Central memory CD8-positive, alpha-beta T cell (primary cell): ENCODE results near the gene ASB6.

Source experiments
- ATAC-seq: fragments of 150-1000 bp; cut with Tn5 transposase; replicated peaks from 2 replicates; pipeline ENCODE4 v1.10.0; 2022; ENCODE audit warnings: mild to moderate bottlenecking, moderate FRiP score, moderate number of reproducible peaks; ENCODE audit not compliant: poor library complexity, severe bottlenecking; ENCODE audit errors: extremely low read depth
- DNase-seq, 2 donors: peaks; one replicate each; pipeline ENCODE4 v3.0.0; 2021; ENCODE audit warnings: low spot score in 2 of 2
- H3K27ac Mint-ChIP-seq: one replicate; pipeline ENCODE4 v1.8.0; 2022; ENCODE audit warnings: low read depth, mild to moderate bottlenecking, moderate library complexity, mixed read lengths
- H3K27me3 Mint-ChIP-seq: one replicate; pipeline ENCODE4 v1.8.0; 2022; ENCODE audit warnings: mixed read lengths
- H3K36me3 Mint-ChIP-seq: one replicate; pipeline ENCODE4 v1.8.0; 2022; ENCODE audit warnings: mild to moderate bottlenecking, moderate library complexity, mixed read lengths; ENCODE audit not compliant: insufficient read depth
- H3K4me1 Mint-ChIP-seq: one replicate; pipeline ENCODE4 v1.8.0; 2022; ENCODE audit warnings: mixed read lengths
- H3K4me3 Mint-ChIP-seq: one replicate; pipeline ENCODE4 v1.8.0; 2022; ENCODE audit warnings: mild to moderate bottlenecking, moderate library complexity, mixed read lengths
- H3K9me3 Mint-ChIP-seq: one replicate; pipeline ENCODE4 v1.8.0; 2022; ENCODE audit warnings: mixed read lengths

Gene ASB6, protein sequence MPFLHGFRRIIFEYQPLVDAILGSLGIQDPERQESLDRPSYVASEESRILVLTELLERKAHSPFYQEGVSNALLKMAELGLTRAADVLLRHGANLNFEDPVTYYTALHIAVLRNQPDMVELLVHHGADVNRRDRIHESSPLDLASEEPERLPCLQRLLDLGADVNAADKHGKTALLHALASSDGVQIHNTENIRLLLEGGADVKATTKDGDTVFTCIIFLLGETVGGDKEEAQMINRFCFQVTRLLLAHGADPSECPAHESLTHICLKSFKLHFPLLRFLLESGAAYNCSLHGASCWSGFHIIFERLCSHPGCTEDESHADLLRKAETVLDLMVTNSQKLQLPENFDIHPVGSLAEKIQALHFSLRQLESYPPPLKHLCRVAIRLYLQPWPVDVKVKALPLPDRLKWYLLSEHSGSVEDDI

DNA sequence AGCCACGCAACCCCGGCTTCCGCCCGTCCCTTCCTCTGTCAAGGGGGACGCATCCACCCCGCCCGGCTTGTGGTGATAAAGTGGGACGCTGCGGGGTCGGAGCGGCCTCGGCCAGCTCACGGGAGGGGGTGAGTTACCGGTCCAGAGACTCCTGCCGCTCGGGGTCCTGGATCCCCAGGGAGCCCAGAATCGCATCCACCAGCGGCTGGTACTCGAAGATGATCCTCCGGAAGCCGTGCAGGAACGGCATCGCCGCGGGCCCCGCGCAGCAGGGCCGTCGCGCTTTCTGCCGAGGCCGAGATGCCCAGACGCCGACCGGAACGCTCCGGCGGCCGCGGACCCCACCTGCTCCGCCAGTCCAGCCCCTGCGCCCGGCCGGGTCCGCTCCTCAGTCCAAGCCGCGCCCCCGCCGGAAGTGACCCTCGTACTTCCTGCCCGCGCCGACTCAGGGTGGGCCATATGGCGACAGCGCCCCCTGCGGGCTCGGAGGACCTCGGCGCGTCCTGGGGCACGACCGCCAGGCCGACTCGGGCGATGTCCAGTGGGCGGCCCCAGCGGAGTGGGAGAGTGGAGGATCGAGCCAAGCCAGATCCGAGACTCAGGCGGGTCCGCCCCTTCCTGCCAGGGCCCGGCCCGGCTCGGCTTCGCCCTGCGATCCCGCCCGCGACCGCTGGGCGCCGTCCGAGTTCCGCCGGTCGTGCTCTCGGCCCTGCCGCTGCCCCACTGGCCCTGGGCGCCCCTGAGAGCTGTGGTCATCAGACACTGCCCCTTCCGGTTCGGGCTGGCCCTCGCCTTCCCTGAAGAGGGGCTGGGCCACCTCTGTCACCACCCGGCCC lies at the start of gene ASB6:
Gene ASB6 (minus strand): TSS at position 402 of the 836 bp plus-strand sequence. CDS start 152 bp downstream, at position 250.
- Mint-ChIP-seq H3K4me3 (peak within 1 kb of the TSS; percentile 84), H3K4me1 (peaks cover 18% of the 10 kb centered on the region), H3K27ac (peak within 1 kb of the TSS; percentile 89), H3K36me3 (peaks cover 16% of the 10 kb centered on the region), H3K27me3 (no peaks in the 10 kb centered on the region), H3K9me3 (no peaks in the 10 kb centered on the region)
- peak; percentile 88 for ATAC-seq
- peak; percentile 85 to 95 for DNase-seq

DNA sequence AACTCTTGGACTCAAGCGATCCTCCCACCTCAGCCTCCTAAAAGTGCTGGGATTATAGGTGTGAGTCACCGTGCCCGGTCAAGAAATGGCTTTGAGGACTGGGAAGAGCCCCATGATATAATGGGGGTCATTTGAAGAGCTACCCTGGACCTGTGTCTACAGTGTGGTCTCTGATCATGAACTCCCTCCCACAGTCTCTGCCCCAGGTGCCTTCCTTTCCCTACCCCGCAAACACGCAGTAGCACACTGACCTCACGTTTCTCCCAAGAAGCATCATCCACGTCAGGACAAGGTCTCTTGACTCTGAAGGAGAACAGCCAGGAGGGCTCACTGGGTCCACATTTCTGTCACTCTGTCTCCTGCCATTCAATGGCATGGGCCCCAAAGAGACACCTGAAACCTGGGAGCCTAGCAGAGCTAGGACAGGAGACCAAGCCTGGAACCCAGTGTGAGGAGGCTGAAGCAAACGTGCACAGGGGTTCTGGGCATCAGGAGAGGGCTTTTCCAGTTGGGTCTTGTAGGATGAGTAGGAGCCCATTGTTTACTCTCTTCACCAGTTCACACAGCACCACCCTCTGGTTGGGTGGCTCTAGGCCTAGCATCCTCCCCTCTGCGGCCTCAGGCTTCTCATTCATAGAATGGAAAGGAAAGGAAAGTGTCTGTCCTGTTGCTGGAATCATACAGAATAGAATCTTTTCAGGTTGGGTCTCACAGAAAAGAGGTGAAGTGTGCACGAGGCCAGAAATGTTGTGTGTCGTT lies 46.5 kb upstream of the ASB6 start:
- no peak overlapping the region for H3K4me3 Mint-ChIP-seq
- no peaks in the 10 kb centered on the region for H3K4me1 Mint-ChIP-seq
- H3K36me3 Mint-ChIP-seq: peaks cover 4% of the 10 kb centered on the region
- no peak overlapping the region for H3K27ac Mint-ChIP-seq
- no peaks in the 10 kb centered on the region for H3K9me3 Mint-ChIP-seq
- H3K27me3 Mint-ChIP-seq: no peaks in the 10 kb centered on the region
- ATAC-seq (no peak), DNase-seq (no peak)

DNA sequence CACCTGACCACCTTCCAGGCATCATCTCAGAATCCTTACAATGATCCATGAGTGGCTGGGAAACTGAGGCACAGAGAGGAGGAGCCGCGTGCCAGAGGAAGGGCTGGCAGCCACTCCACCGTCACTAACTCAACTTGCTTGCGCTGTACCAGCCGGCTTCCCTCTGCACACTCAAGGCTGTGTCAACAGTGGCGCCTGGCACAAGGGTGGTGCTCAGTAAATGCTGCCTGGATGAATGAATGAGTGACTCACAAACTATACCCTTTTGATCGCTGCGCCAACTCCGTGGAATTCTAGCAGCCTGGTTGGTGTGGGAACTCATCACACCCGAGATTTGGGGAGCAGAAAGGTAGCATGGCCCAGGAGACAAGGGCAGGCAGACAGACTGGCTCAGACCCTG lies 45.4 kb upstream of the ASB6 start:
- H3K36me3 Mint-ChIP-seq: peaks cover 4% of the 10 kb centered on the region
- ATAC-seq: no peak
- DNase-seq: no peak
- H3K4me1 Mint-ChIP-seq: no peaks in the 10 kb centered on the region
- H3K27me3 Mint-ChIP-seq: peaks cover 11% of the 10 kb centered on the region
- no peak overlapping the region for H3K4me3 Mint-ChIP-seq
- H3K9me3 Mint-ChIP-seq: no peaks in the 10 kb centered on the region
- H3K27ac Mint-ChIP-seq: no peak overlapping the region

DNA sequence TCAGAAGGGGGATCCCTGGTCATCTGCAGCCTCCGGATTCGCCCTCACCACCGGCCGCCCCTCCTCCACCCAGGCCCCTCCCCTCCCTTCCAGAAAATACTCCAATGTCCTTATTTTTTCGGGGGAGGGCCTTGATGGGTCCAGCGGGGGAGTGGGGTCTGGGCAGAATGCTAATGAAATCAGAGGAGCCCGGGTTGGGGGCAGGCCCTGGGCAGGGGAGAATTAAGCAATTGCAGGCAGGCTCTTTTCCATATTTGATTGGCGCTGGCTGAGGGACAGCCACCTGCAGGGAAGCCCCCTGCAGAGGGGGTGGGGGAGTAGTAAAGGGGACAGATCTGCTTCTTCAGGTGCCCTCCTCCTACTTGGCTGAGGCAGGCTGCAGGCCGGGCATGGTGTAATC lies 44.8 kb upstream of the ASB6 start:
- Mint-ChIP-seq H3K27me3 (peaks cover 16% of the 10 kb centered on the region), H3K4me1 (no peaks in the 10 kb centered on the region), H3K36me3 (peaks cover 4% of the 10 kb centered on the region), H3K27ac (no peak overlapping the region), H3K9me3 (no peaks in the 10 kb centered on the region), H3K4me3 (no peak overlapping the region)
- no peak for DNase-seq
- no peak for ATAC-seq

DNA sequence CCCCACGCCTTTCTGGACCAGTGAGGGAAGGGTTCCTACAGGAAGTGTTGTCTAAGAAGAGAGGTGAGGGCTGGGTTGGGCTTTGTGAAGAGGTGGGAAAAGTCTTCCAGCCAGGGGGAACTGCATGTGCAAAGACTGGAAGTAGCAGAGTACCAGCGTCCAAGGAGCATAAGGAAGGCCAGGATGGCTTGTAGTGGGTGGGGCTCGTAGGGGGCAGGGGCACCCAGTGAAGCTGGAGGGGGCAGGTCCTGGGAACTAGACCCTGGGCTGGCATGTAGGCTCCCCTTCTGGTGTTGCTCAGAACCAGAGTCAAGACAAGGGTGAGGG lies 43.9 kb upstream of the ASB6 start:
- peaks cover 4% of the 10 kb centered on the region for H3K36me3 Mint-ChIP-seq
- no peak overlapping the region for H3K27ac Mint-ChIP-seq
- H3K4me1 Mint-ChIP-seq: no peaks in the 10 kb centered on the region
- no peak for ATAC-seq
- DNase-seq: no peak
- no peaks in the 10 kb centered on the region for H3K9me3 Mint-ChIP-seq
- peaks cover 18% of the 10 kb centered on the region for H3K27me3 Mint-ChIP-seq
- H3K4me3 Mint-ChIP-seq: no peak overlapping the region

DNA sequence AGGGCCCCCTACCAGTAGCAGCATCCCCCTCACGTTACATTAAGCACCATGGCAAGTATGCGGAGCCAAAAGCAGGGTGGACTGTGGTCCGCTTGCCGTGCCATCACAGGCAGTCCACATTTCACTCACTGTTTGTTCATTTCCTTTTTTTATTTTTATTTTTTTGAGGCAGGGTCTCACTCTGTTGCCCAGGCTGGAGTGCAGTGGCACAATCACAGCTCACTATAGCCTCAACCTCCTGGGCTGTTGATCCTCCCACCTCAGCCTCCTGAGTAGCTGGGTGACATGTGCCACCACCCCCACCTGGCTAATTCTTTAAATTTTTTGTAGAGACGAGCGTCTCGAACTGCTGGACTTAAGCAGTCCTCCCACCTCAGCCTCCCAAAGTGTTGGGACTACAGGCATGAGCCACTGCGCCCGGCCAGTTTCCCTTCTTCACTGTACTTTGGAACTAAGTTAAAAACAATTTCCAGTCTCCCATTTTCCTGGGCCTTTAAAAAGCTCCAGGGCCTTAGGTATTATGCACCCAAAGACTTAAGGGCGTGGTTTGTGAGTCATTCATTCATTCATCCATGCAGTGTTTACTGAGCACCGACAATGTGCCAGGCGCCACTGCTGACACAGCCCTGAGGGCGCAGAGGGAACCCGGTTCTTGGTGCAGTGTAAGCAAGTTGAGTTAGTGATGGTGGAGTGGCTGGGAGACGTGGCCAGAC lies 43.4 kb upstream of the ASB6 start:
- no peak for ATAC-seq
- Mint-ChIP-seq H3K27me3 (peaks cover 24% of the 10 kb centered on the region), H3K9me3 (no peaks in the 10 kb centered on the region), H3K4me1 (no peaks in the 10 kb centered on the region), H3K4me3 (no peak overlapping the region), H3K36me3 (peaks cover 4% of the 10 kb centered on the region), H3K27ac (no peak overlapping the region)
- DNase-seq: no peak

DNA sequence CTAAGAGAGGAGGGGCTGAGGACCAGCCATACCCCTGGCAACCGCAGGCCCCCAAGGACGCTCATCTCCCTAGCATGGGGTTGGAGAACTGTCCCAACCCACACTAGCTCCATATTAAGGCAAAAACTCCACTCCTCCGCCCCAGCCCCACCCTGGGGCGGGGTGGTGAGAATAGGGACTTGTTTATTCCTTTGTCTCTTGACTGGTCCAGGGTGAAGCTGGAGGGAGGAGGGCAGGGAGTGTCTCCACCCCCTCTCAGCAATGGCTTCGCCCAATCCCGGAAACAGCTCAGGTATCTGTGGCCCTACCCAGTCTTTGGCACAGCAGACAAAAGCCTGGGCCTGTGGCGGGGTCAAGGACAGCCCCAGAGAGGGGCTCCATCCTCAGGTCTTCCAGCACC lies 40.4 kb upstream of the ASB6 start:
- H3K9me3 Mint-ChIP-seq: no peaks in the 10 kb centered on the region
- H3K36me3 Mint-ChIP-seq: peaks cover 2% of the 10 kb centered on the region
- H3K27ac Mint-ChIP-seq: no peak overlapping the region
- H3K27me3 Mint-ChIP-seq: peaks cover 45% of the 10 kb centered on the region
- no peak for ATAC-seq
- no peaks in the 10 kb centered on the region for H3K4me1 Mint-ChIP-seq
- H3K4me3 Mint-ChIP-seq: no peak overlapping the region
- no peak for DNase-seq

DNA sequence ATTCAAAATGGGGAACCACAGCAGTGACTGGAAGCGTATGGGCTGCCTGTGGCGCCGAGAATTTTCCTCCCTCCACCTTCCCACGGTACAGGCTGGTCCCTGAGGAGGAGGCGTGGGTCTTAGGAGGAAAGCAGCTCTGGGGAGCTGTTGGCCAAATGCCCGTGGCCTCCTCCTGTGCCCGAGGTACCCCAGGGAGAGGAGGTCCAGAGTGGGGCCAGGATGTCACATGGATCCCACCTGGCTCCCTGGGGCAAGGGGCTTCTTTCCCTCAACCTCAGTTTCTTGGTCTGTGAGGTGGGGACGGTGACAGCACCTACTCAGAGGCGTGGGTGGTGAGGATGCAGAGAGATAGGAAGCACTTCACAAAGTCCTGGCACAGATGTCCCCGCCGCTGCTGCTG lies 40.0 kb upstream of the ASB6 start:
- no peaks in the 10 kb centered on the region for H3K9me3 Mint-ChIP-seq
- no peak for ATAC-seq
- peaks cover 2% of the 10 kb centered on the region for H3K36me3 Mint-ChIP-seq
- H3K27ac Mint-ChIP-seq: no peak overlapping the region
- H3K4me1 Mint-ChIP-seq: no peaks in the 10 kb centered on the region
- peaks cover 49% of the 10 kb centered on the region for H3K27me3 Mint-ChIP-seq
- no peak overlapping the region for H3K4me3 Mint-ChIP-seq
- no peak for DNase-seq

DNA sequence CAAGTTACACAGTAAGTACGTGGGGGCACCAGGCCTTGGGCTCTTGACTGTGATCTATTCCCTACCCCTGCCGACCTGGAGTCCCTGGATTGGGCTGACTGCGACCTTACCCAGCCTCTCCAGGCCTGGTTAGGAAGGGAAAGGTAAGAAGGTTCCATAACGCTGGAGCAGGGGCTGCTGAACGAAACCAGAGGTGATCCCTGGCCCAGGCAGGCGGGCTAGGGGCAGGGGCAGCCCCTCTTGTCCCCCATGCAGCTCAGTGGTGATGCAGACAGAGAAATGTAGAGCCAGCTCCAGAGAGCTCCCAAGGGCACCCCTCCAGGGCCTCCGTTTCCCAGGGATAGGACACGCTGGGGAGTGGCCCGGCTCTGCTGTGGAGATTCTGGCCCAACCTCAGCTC lies 37.6 kb upstream of the ASB6 start:
- no peak overlapping the region for H3K27ac Mint-ChIP-seq
- H3K4me3 Mint-ChIP-seq: no peak overlapping the region
- no peaks in the 10 kb centered on the region for H3K9me3 Mint-ChIP-seq
- no peaks in the 10 kb centered on the region for H3K4me1 Mint-ChIP-seq
- DNase-seq (no peak), ATAC-seq (no peak)
- peaks cover 2% of the 10 kb centered on the region for H3K36me3 Mint-ChIP-seq
- peaks cover 63% of the 10 kb centered on the region for H3K27me3 Mint-ChIP-seq

DNA sequence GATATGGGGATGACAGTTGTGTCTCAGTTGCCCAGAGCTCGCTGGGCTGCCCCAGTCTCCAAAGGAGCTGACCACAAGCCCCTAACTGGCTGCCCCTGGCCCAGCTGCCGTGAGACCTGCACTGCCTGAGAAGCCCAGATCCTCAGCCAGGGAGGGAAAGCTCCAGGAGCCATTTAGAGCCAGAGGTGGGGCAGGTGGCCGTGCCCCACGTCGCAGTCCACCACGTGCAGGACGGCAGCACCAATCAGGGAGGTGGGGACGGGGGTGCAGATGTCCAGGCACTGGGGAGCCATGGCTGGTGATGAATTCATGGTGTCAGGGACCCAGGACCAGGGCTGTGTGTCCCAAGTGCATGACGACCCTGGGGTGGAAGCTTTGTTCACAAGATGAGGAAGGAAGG lies 36.9 kb upstream of the ASB6 start:
- Mint-ChIP-seq H3K36me3 (no peaks in the 10 kb centered on the region), H3K27ac (no peak overlapping the region), H3K9me3 (no peaks in the 10 kb centered on the region), H3K4me1 (no peaks in the 10 kb centered on the region), H3K27me3 (peaks cover 63% of the 10 kb centered on the region), H3K4me3 (no peak overlapping the region)
- DNase-seq (no peak), ATAC-seq (no peak)

DNA sequence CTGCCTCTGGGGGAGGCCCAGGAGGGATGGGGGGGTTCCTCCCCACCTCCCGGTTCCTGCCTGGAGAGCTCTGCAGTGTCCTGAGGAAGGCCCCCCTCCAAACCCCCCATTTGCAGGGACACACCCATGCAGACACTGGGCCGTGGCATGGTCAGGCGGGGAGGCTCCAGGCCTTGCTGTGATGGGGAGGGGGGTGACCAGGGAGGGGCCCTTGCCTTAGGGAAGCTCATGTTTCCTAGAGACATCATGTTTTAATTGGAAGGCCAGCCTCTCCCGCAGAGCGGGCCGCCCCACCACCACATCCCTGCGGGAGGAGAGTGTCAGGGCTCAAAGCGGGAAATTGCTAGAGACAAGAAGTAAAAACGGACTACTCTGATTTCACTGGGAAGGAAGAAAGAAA lies 35.5 kb upstream of the ASB6 start:
- DNase-seq (no peak), ATAC-seq (no peak)
- H3K27me3 Mint-ChIP-seq: peaks cover 61% of the 10 kb centered on the region
- H3K4me1 Mint-ChIP-seq: no peaks in the 10 kb centered on the region
- H3K27ac Mint-ChIP-seq: no peak overlapping the region
- no peak overlapping the region for H3K4me3 Mint-ChIP-seq
- no peaks in the 10 kb centered on the region for H3K9me3 Mint-ChIP-seq
- no peaks in the 10 kb centered on the region for H3K36me3 Mint-ChIP-seq

DNA sequence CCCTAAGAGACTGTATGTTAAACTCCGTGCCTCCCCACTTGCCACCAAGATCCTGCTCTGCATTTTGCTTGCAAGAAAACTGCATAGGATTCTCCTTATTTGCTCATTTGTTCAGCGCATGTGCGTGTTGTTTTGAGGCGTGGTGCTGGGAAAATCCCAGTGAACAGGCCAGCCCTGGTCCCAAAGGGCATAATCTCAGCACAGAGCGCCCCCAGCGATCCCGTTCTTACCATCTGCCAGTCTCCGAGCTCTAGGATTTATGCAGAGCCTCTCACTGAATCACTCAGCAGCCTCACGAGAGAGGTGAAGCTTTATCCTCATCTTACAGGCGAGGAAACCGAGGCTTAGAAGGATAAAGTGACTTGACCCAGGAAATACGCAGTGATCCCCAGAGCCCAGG lies 35.0 kb upstream of the ASB6 start:
- no peak overlapping the region for H3K27ac Mint-ChIP-seq
- H3K36me3 Mint-ChIP-seq: no peaks in the 10 kb centered on the region
- H3K9me3 Mint-ChIP-seq: no peaks in the 10 kb centered on the region
- peaks cover 61% of the 10 kb centered on the region for H3K27me3 Mint-ChIP-seq
- H3K4me1 Mint-ChIP-seq: no peaks in the 10 kb centered on the region
- DNase-seq (no peak), ATAC-seq (no peak)
- H3K4me3 Mint-ChIP-seq: no peak overlapping the region
